Measurements from ENCODE around the gene TMEM163. TPM values are rescaled to one million over a fixed set of nuclear protein-coding genes. Genes with fewer than 3 reads are reported as not detected.

The TMEM163 gene
- total RNA-seq, 4 donors from 2014 or later = 0.42 to 1.3 (median 1.1) TPM

GRCh38 chr2:134498654-134499053, 220.1 kb downstream of the TMEM163 start:
- 78% methylated on average over 7 of the region's 7 CpGs for WGBS
- no peaks in the 10 kb centered on the region for H3K36me3 ChIP-seq
- no peak overlapping the region for H3K27ac ChIP-seq (replicated peaks in 1 of 4)
- H3K4me1 ChIP-seq = no peaks in the 10 kb centered on the region
- intact Hi-C loops (cut with DNase I) = no loop called here
- no peak overlapping the region for H3K4me3 ChIP-seq
- H3K9me3 ChIP-seq = no peaks in the 10 kb centered on the region
- TF ChIP-seq POLR2AphosphoS5 (IDR thresholded peaks at IDR 0.05) = no peak
- no peak for TF ChIP-seq POLR2A (IDR thresholded peaks at IDR 0.05; ENCODE audit: low read depth)
- TF ChIP-seq CTCF (IDR thresholded peaks at IDR 0.05) = no peak
- TF ChIP-seq EP300 (IDR thresholded peaks at IDR 0.05) = no peak
- DNase-seq (ENCODE audit: extremely low spot score) = no peak
- H3K27me3 ChIP-seq = no peaks in the 10 kb centered on the region

- Histone ChIP-seq H3K36me3 (no peaks in the 10 kb centered on the region), H3K4me1 (peaks cover 0 to 4% (median 0%) of the 10 kb centered on the region in 4 donors), H3K4me3 (no peak overlapping the region), H3K27me3 (no peaks in the 10 kb centered on the region), H3K9me3 (no peaks in the 10 kb centered on the region), H3K27ac (replicated peaks in 1 of 4) (no peak overlapping the region)
- no peak for TF ChIP-seq POLR2AphosphoS5 (IDR thresholded peaks at IDR 0.05)
- no peak for TF ChIP-seq POLR2A (IDR thresholded peaks at IDR 0.05; ENCODE audit: low read depth)
- no peak for TF ChIP-seq EP300 (IDR thresholded peaks at IDR 0.05)
- TF ChIP-seq CTCF (IDR thresholded peaks at IDR 0.05) = no peak
- no peak for DNase-seq (ENCODE audit: extremely low spot score)
- intact Hi-C loops (cut with DNase I) = no loop called here
- WGBS = 82% methylated on average over 4 of the region's 4 CpGs
Measured at GRCh38 chr2:134493797-134494196, 225.0 kb downstream of the TMEM163 start.

GRCh38 chr2:134491771-134492441, 226.9 kb downstream of the TMEM163 start:
- H3K4me1 ChIP-seq = peaks cover 0 to 4% (median 0%) of the 10 kb centered on the region in 4 donors
- no peaks in the 10 kb centered on the region for H3K36me3 ChIP-seq
- TF ChIP-seq POLR2A (IDR thresholded peaks at IDR 0.05; ENCODE audit: low read depth) (no peak), CTCF (IDR thresholded peaks at IDR 0.05) (no peak), POLR2AphosphoS5 (IDR thresholded peaks at IDR 0.05) (no peak)
- no peaks in the 10 kb centered on the region for H3K9me3 ChIP-seq
- WGBS = 43% methylated on average over 9 of the region's 9 CpGs
- no peak overlapping the region for H3K4me3 ChIP-seq
- H3K27me3 ChIP-seq = no peaks in the 10 kb centered on the region
- no peak overlapping the region for H3K27ac ChIP-seq (replicated peaks in 1 of 4)
- no peak for DNase-seq (ENCODE audit: extremely low spot score)
- intact Hi-C loops (cut with DNase I) = no loop called here

GRCh38 chr2:134491022-134491421, 227.8 kb downstream of the TMEM163 start:
- TF ChIP-seq CTCF (IDR thresholded peaks at IDR 0.05) = no peak
- no peak for TF ChIP-seq EP300 (IDR thresholded peaks at IDR 0.05)
- no peak for TF ChIP-seq POLR2A (IDR thresholded peaks at IDR 0.05; ENCODE audit: low read depth)
- TF ChIP-seq POLR2AphosphoS5 (IDR thresholded peaks at IDR 0.05) = no peak
- H3K9me3 ChIP-seq = no peaks in the 10 kb centered on the region
- no peaks in the 10 kb centered on the region for H3K36me3 ChIP-seq
- DNase-seq (ENCODE audit: extremely low spot score) = no peak
- WGBS = 74% methylated on average over 4 of the region's 4 CpGs
- H3K4me3 ChIP-seq = no peak overlapping the region
- H3K27ac ChIP-seq (replicated peaks in 1 of 4) = no peak overlapping the region
- no peaks in the 10 kb centered on the region for H3K27me3 ChIP-seq
- intact Hi-C loops (cut with DNase I) = no loop called here
- H3K4me1 ChIP-seq = peaks cover 0 to 4% (median 0%) of the 10 kb centered on the region in 4 donors

GRCh38 chr2:134490559-134490958, 228.2 kb downstream of the TMEM163 start:
- no peaks in the 10 kb centered on the region for H3K27me3 ChIP-seq
- no peaks in the 10 kb centered on the region for H3K9me3 ChIP-seq
- TF ChIP-seq CTCF (IDR thresholded peaks at IDR 0.05) (no peak), EP300 (IDR thresholded peaks at IDR 0.05) (no peak), POLR2AphosphoS5 (IDR thresholded peaks at IDR 0.05) (no peak), POLR2A (IDR thresholded peaks at IDR 0.05; ENCODE audit: low read depth) (no peak)
- no peak for DNase-seq (ENCODE audit: extremely low spot score)
- H3K36me3 ChIP-seq = no peaks in the 10 kb centered on the region
- intact Hi-C loops (cut with DNase I) = no loop called here
- H3K4me1 ChIP-seq = peaks cover 0 to 4% (median 0%) of the 10 kb centered on the region in 4 donors
- 79% methylated on average over 4 of the region's 4 CpGs for WGBS
- no peak overlapping the region for H3K27ac ChIP-seq (replicated peaks in 1 of 4)
- H3K4me3 ChIP-seq = no peak overlapping the region

Measured in esophagus muscularis mucosa (tissue), 4 donors.